K562 (cell line): ENCODE measurements around the gene PDE9A. TPM values are rescaled to one million over a fixed set of nuclear protein-coding genes. Genes with fewer than 3 reads are reported as not detected.

Source experiments
- CBFA2T2 ChIP-seq: fragments of 450-650 bp; conservative IDR thresholded peaks from 2 replicates; pipeline ENCODE4 v1.6.1; 2017; ENCODE audit warnings: mild to moderate bottlenecking
- CHD7 ChIP-seq: fragments of 200-600 bp; sonication (generic); IDR thresholded peaks from one replicate; pipeline ENCODE4 v1.6.1; 2012; ENCODE audit warnings: mild to moderate bottlenecking, low read depth, low read length, inconsistent platforms
- ESRRA ChIP-seq: fragments of 450-650 bp; IDR thresholded peaks from 2 replicates; pipeline ENCODE4 v1.6.1; 2014; ENCODE audit warnings: low read depth, mild to moderate bottlenecking, moderate library complexity, borderline replicate concordance
- FOS ChIP-seq: IDR thresholded peaks from 3 replicates; pipeline ENCODE4 v1.6.1; 2011; ENCODE audit not compliant: insufficient read length; ENCODE audit errors: extremely low read depth
- MTA2 ChIP-seq: fragments of 450-650 bp; IDR thresholded peaks from 2 replicates; pipeline ENCODE4 v1.6.1; 2016; ENCODE audit warnings: low read depth
- TRIM25 ChIP-seq: fragments of 450-650 bp; IDR thresholded peaks from 2 replicates; pipeline ENCODE4 v1.7.0; 2016; ENCODE audit warnings: borderline replicate concordance
- ZNF133 ChIP-seq: fragments of 250-450 bp; sonication (Bioruptor Pico); IDR thresholded peaks from 2 replicates; pipeline ENCODE4 v1.4.0; 2020; ENCODE audit warnings: mild to moderate bottlenecking
- ZNF785 ChIP-seq: fragments of 250-450 bp; sonication (Bioruptor Pico); IDR thresholded peaks from 2 replicates; pipeline ENCODE4 v1.4.0; 2020; ENCODE audit warnings: mild to moderate bottlenecking
- polyA plus RNA-seq, 8 experiments: library from polyadenylated mRNA; depleted of rRNA in 4 of 8; stranded (reverse) in 5 of 8; unstranded in 3 of 8; fragments of >200 nt; fragmentation: Nextera tagmentation in 2 of 8; fragmentation: Illumina TruSeq in 1 of 8; extraction: Ambion mirVana in 2 of 8; extraction: Trizol in 1 of 8; gene quantifications; 2 replicates each; pipeline versions ENCODE4 v1.2.1 to v1.2.3, GENCODE V29; 2011 to 2014; ENCODE audit warnings: inconsistent platforms in 1 of 8, missing spikeins in 1 of 8
- total RNA-seq, 7 experiments: library from RNA; depleted of rRNA in 6 of 7; stranded (reverse); fragments of >200 nt in 6 of 7; fragmentation: Illumina TruSeq in 2 of 7; extraction: Trizol in 2 of 7; gene quantifications; 2 replicates each; pipeline versions ENCODE4 v1.2.1 to v1.2.3, GENCODE V29; 2011 to 2021; ENCODE audit warnings: low replicate concordance in 1 of 7
- TF ChIP-seq, protein P1 (sequence below): sonication (generic); formaldehyde crosslinking; IDR thresholded peaks from 2 replicates; pipeline ENCODE4 v1.9.0; 2022; ENCODE audit warnings: mild to moderate bottlenecking, missing genetic modification reagents

PDE9A gene
- total and polyA plus RNA-seq, 9 of the 15 experiments (the other 6 are each of a cell fraction or from before 2014, with no cell fraction given) = 0.07 to 0.27 TPM; not detected in 7

DNA sequence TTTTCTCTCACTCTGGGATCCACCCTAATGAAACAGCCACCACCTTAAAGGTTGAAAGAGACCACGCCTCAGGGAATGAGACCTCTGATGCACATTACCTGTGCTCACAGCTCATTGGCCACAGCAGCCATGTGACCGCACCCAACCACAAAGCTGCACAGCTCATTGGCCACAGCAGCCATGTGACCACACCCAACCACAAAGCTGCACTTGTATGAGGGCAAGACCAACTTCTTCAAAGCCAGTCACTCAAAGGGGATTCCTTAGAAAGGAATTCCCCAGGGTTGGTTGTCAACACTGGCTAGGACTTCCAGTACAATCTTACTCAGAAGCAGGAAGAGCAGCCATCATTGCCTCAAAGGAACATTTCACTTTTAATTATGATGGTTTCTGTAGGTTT is 43.6 kb upstream of the PDE9A start (continued):
- no peak for TF ChIP-seq CHD7
- no peak for TF ChIP-seq ZNF785 (CRISPR knock-in tag)
- no peak for TF ChIP-seq MTA2
- TF ChIP-seq, protein P1, sequence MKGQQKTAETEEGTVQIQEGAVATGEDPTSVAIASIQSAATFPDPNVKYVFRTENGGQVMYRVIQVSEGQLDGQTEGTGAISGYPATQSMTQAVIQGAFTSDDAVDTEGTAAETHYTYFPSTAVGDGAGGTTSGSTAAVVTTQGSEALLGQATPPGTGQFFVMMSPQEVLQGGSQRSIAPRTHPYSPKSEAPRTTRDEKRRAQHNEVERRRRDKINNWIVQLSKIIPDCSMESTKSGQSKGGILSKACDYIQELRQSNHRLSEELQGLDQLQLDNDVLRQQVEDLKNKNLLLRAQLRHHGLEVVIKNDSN (CRISPR knock-in tag) = peak; percentile 94
- peak; percentile 18 for TF ChIP-seq CBFA2T2
- no peak for TF ChIP-seq ZNF133 (CRISPR knock-in tag)
- no peak for TF ChIP-seq TRIM25
- TF ChIP-seq FOS = peak; percentile 33
- TF ChIP-seq ESRRA = peak; percentile 46; the same call in 1 of the 2 replicates
